Inflammatory macrophage (primary cell): Measurements from ENCODE around the gene PDIA5.

ENCODE experiments used
- DNase-seq, 2 donors: peaks; one replicate each; pipeline ENCODE4 v3.0.0-alpha.2; 2020 to 2022

The PDIA5 gene

DNA sequence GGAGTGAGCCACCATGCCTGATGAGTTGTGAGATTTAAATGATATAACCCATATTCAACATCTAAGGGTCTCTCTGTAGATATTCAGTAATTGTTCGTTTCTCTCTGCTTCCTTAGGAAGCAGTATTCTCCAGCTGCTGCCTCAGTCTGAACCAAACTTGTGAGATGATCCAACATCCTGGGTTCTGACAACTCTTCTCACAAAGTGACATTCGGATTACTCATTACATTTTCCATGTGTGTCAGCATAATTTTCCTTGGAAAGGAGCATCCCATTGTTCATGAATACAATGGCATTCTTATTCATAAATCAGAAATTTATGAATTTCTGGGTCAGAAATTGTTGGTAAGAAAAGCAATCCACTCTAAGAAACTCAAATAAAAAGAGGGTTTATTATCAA is 119.9 kb downstream of the PDIA5 start:
- no peak for DNase-seq

GRCh38 chr3:123188058-123188457 is 121.2 kb downstream of the PDIA5 start:
- no peak for DNase-seq

- DNase-seq = no peak
Measured at GRCh38 chr3:123193448-123194101, 126.8 kb downstream of the PDIA5 start.

- peak in 1 of 2 donors; percentile 15 for DNase-seq
Measured at GRCh38 chr3:123194552-123194951, 127.7 kb downstream of the PDIA5 start.

DNA sequence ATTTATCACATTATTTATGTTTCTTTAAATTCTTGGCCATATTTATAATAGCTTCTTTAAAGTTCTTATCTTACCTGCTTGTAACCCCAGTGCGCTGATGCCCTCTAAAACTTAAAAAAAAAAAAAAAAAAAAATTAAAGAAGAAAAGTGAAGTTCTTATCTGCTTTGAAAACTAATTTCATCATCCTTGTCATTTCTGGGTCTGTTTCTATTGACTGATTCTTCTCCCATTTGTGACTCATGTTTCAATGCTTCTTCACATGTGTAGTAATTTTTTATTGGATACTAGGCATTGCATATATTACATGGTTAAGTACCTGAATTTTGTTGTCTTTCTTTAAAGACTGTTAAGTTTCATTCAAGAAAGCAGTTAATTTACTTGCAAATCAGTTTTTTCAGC is 131.5 kb downstream of the PDIA5 start:
- no peak for DNase-seq

- DNase-seq = no peak
Measured at GRCh38 chr3:123201223-123201556, 134.4 kb downstream of the PDIA5 start.

DNA sequence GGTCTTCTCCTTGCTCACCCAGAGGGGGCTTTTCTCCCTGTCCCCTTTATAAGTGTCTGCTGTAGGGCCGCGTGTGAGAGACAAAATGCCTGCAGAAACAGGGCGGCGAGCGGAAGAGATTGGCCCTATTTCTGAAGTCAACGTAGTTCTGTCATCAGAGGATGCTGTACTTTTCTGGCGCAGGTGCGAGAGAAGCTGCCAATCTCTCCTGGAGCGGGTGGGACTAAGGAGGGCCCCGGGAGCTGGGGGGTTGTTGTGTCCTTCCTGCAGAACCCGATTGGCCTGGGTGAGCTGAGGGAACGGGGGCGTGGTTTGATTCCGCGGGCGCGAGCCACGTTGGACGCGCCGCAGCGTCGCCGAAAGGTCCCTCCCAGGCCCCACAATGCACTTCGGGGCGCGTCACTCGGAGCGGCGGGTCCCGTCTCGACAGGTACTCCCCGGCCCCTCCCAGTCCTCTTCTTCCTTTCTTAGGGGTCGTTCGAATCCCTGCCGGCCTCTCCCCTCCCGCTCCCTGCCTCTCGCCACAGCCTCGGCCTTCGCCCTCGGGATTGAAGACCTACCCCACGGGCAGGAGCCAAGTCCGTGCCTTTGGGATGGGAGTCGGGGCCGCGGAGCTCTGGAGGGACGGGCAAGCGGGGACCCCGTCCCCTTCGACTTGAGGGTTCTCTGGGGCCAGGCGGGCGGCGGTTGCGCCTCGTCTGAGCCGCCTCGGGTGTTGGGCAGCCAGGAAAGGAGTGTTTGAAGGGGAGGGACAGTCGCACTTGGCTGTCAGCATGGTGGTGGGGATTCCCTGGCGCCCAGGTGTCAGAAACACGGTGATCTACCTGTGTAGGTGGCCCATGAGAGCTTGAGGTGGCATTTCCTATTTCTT is 135.0 kb downstream of the PDIA5 start, which contains the start of gene SEC22A:
SEC22A (plus strand) TSS at position 387 of the 871 bp plus-strand sequence. CDS start 7,275 bp downstream, outside the sequence.
- DNase-seq = peak; percentile 89 to 90

DNA sequence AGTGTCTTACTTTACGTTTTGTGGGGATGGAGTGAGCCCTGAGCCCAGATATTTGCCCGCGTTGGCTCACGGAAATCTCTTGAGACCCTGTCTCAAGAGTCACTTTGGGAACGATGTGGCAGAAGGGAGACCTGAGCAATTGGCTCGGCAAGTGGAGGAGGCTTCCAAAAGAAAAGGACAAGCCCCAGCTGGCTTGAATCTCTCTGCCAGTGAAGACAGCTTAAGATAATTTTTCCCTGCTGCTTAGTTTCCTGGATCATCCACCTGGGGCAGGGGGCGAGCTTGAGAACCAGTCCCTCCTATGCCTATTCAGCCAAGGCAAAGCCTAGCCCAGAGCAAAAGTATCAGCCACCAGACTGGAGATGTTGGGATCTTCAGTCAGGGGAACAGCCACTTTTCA is 135.6 kb downstream of the PDIA5 start:
- no peak for DNase-seq
